G401.6 (cell line): Measurements from ENCODE around the gene RBM33.

Source experiments
- FAIRE-seq: peaks from 2 replicates; lab custom pipeline; 2012; peaks lifted over from hg19 to GRCh38; lab: Jason Lieb, UNC

The RBM33 gene

GRCh38 chr7:155824227-155824886 is 179.9 kb downstream of the RBM33 start:
- FAIRE-seq, result no peak

GRCh38 chr7:155825336-155825735 is 180.9 kb downstream of the RBM33 start:
- FAIRE-seq, result no peak

GRCh38 chr7:155829796-155830470 is 185.5 kb downstream of the RBM33 start:
- FAIRE-seq, result no peak
